Testis (tissue), 2 donors: Measurements from ENCODE around the gene POLK.
"Not testable (repeated sequence)": the region's sequence is repeated elsewhere in the genome, so short reads cannot be mapped to it uniquely, and the experiment has no call there.

Experiments used
- POLR2A ChIP-seq: fragments of 450-650 bp; IDR thresholded peaks from one replicate; pipeline ENCODE4 v1.6.1; 2017; ENCODE audit warnings: antibody characterized with exemption, mild to moderate bottlenecking, moderate library complexity
- TF ChIP-seq, protein P1 (sequence below), 3 experiments: fragments of 450-650 bp in 2 of 3; fragments of 200-600 bp in 1 of 3; sonication (generic) in 1 of 3; IDR thresholded peaks; one replicate each; pipeline ENCODE4 v1.5.1; 2016 to 2019; ENCODE audit warnings: antibody characterized with exemption in 3 of 3, mild to moderate bottlenecking in 2 of 3, moderate library complexity in 1 of 3

DNA sequence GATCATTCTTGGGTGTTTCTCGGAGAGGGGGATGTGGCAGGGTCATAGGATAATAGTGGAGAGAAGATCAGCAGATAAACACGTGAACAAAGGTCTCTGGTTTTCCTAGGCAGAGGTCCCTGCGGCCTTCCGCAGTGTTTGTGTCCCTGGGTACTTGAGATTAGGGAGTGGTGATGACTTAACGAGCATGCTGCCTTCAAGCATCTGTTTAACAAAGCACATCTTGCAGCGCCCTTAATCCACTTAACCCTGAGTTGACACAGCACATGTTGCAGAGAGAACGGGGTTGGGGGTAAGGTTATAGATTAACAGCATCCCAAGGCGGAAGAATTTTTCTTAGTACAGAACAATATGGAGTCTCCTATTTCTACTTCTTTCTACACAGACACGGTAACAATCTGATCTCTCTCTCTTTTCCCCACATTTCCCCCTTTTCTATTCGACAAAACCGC, 99.2 kb downstream of the POLK start:
- TF ChIP-seq, protein P1, sequence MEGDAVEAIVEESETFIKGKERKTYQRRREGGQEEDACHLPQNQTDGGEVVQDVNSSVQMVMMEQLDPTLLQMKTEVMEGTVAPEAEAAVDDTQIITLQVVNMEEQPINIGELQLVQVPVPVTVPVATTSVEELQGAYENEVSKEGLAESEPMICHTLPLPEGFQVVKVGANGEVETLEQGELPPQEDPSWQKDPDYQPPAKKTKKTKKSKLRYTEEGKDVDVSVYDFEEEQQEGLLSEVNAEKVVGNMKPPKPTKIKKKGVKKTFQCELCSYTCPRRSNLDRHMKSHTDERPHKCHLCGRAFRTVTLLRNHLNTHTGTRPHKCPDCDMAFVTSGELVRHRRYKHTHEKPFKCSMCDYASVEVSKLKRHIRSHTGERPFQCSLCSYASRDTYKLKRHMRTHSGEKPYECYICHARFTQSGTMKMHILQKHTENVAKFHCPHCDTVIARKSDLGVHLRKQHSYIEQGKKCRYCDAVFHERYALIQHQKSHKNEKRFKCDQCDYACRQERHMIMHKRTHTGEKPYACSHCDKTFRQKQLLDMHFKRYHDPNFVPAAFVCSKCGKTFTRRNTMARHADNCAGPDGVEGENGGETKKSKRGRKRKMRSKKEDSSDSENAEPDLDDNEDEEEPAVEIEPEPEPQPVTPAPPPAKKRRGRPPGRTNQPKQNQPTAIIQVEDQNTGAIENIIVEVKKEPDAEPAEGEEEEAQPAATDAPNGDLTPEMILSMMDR (IDR thresholded peaks at IDR 0.05): not testable (repeated sequence)
- TF ChIP-seq POLR2A: not testable (repeated sequence)
